ENCODE measurements around the gene PLIN4.

GRCh38 chr19:4521888-4522242 is 3.6 kb upstream of the PLIN4 start:
- TF ChIP-seq CTCF (IDR thresholded peaks at IDR 0.05), result no peak
- TF ChIP-seq POLR2A (IDR thresholded peaks at IDR 0.05), result no peak
